Loucy (cell line): ENCODE results near the gene ADCY10.
A peak's percentile ranks its signal among the peaks of the same experiment; 100 is the strongest.

Experiments
- H2AFZ ChIP-seq: fragments of 200-600 bp; sonication (generic); 2 replicates; pipeline ENCODE4 v1.6.0; 2016; ENCODE audit warnings: antibody characterized with exemption, mild to moderate bottlenecking, low read length, moderate library complexity
- H3F3A ChIP-seq: fragments of 200-600 bp; 2 replicates; pipeline ENCODE4 v1.6.0; 2016; ENCODE audit warnings: antibody characterized with exemption, low read depth, mild to moderate bottlenecking
- H3K27me3 ChIP-seq: fragments of 200-600 bp; sonication (generic); 2 replicates; pipeline ENCODE4 v1.6.1; 2014; ENCODE audit warnings: low read length, mild to moderate bottlenecking; ENCODE audit not compliant: insufficient read depth, poor library complexity, severe bottlenecking
- H3K36me3 ChIP-seq: fragments of 200-600 bp; sonication (generic); 2 replicates; pipeline ENCODE4 v1.6.1; 2016; ENCODE audit warnings: low read length; ENCODE audit not compliant: insufficient read depth
- H3K4me1 ChIP-seq: fragments of 200-600 bp; sonication (generic); 2 replicates; pipeline ENCODE4 v1.5.1; 2014; ENCODE audit warnings: low read length, mild to moderate bottlenecking; ENCODE audit not compliant: insufficient read depth, poor library complexity, severe bottlenecking
- H3K4me2 ChIP-seq: fragments of 200-600 bp; sonication (generic); 2 replicates; pipeline ENCODE4 v1.6.0; 2014; ENCODE audit warnings: antibody characterized with exemption, low read length, low read depth, mild to moderate bottlenecking; ENCODE audit not compliant: poor library complexity, severe bottlenecking
- H3K4me3 ChIP-seq: fragments of 200-600 bp; sonication (generic); 2 replicates; pipeline ENCODE4 v1.5.1; 2014; ENCODE audit warnings: low read length, mild to moderate bottlenecking, mixed read lengths; ENCODE audit not compliant: poor library complexity, severe bottlenecking
- H3K79me2 ChIP-seq: fragments of 200-600 bp; sonication (generic); 2 replicates; pipeline ENCODE4 v1.6.1; 2014; ENCODE audit warnings: low read length; ENCODE audit not compliant: insufficient read depth
- H3K9ac ChIP-seq: fragments of 200-600 bp; sonication (generic); 2 replicates; pipeline ENCODE4 v1.6.0; 2014; ENCODE audit warnings: mild to moderate bottlenecking, low read depth, low read length, moderate library complexity; ENCODE audit not compliant: poor library complexity, severe bottlenecking
- H3K9me2 ChIP-seq: fragments of 200-600 bp; sonication (generic); replicated peaks from 2 replicates; pipeline ENCODE4 v1.6.1; 2016; ENCODE audit warnings: low read depth, low read length, mixed read lengths
- H3K9me3 ChIP-seq: fragments of 200-600 bp; sonication (generic); 2 replicates; pipeline ENCODE4 v1.6.1; 2014; ENCODE audit warnings: mild to moderate bottlenecking, antibody characterized with exemption, low read length, low read depth; ENCODE audit not compliant: insufficient read depth
- H4K20me1 ChIP-seq: fragments of 200-600 bp; sonication (generic); 2 replicates; pipeline ENCODE4 v1.6.0; 2014; ENCODE audit warnings: antibody characterized with exemption, low read length, mild to moderate bottlenecking; ENCODE audit not compliant: insufficient read depth, poor library complexity, severe bottlenecking
- CTCF ChIP-seq: fragments of 200-600 bp; sonication (generic); conservative IDR thresholded peaks from 2 replicates; pipeline ENCODE4 v1.5.1; 2014; ENCODE audit warnings: mild to moderate bottlenecking, antibody characterized with exemption, low read length
- EZH2phosphoT487 ChIP-seq: fragments of 200-600 bp; IDR thresholded peaks from 2 replicates; pipeline ENCODE4 v1.6.1; 2018; ENCODE audit warnings: antibody characterized with exemption, mild to moderate bottlenecking, moderate library complexity, borderline replicate concordance

The ADCY10 gene

GRCh38 chr1:167910530-167910929 is 3.4 kb downstream of the ADCY10 start:
- Histone ChIP-seq H4K20me1 (no peaks in the 10 kb centered on the region), H3K79me2 (no peaks in the 10 kb centered on the region), H3K4me3 (no peak overlapping the region), H3K9me3 (peaks cover 19% of the 10 kb centered on the region; the same call in 1 of the 2 replicates), H3K4me2 (no peak overlapping the region), H3K4me1 (no peaks in the 10 kb centered on the region), H2AFZ (no peak overlapping the region), H3K27me3 (no peaks in the 10 kb centered on the region), H3K9me2 (no peaks in the 10 kb centered on the region), H3K36me3 (no peaks in the 10 kb centered on the region), H3F3A (no peaks in the 10 kb centered on the region), H3K9ac (no peak overlapping the region)
- no peak for TF ChIP-seq EZH2phosphoT487
- no peak for TF ChIP-seq CTCF

GRCh38 chr1:167909691-167910180 is 4.2 kb downstream of the ADCY10 start:
- H3K4me2 ChIP-seq: no peak overlapping the region
- H3K36me3 ChIP-seq: no peaks in the 10 kb centered on the region
- H3K79me2 ChIP-seq: no peaks in the 10 kb centered on the region
- H3K9me3 ChIP-seq: peaks cover 19% of the 10 kb centered on the region; the same call in 1 of the 2 replicates
- no peaks in the 10 kb centered on the region for H3K27me3 ChIP-seq
- no peak overlapping the region for H2AFZ ChIP-seq
- no peaks in the 10 kb centered on the region for H3K9me2 ChIP-seq
- no peak overlapping the region for H3K9ac ChIP-seq
- H3K4me3 ChIP-seq: no peak overlapping the region
- H4K20me1 ChIP-seq: no peaks in the 10 kb centered on the region
- no peaks in the 10 kb centered on the region for H3F3A ChIP-seq
- peaks cover 2% of the 10 kb centered on the region for H3K4me1 ChIP-seq
- TF ChIP-seq EZH2phosphoT487 (no peak), CTCF (no peak)

GRCh38 chr1:167905671-167906070 is 8.3 kb downstream of the ADCY10 start:
- Histone ChIP-seq H3F3A (no peaks in the 10 kb centered on the region), H2AFZ (0 out of 2 replicates have a peak overlapping the region, but pooled peaks have one; percentile 7), H3K9me3 (peaks cover 19% of the 10 kb centered on the region; the same call in 1 of the 2 replicates), H3K9ac (no peak overlapping the region), H3K9me2 (no peaks in the 10 kb centered on the region), H3K36me3 (no peaks in the 10 kb centered on the region), H3K4me2 (no peak overlapping the region), H4K20me1 (no peaks in the 10 kb centered on the region), H3K4me1 (peaks cover 8% of the 10 kb centered on the region), H3K4me3 (no peak overlapping the region), H3K27me3 (no peaks in the 10 kb centered on the region), H3K79me2 (no peaks in the 10 kb centered on the region)
- no peak for TF ChIP-seq CTCF
- no peak for TF ChIP-seq EZH2phosphoT487
